Medulla oblongata (tissue), 1 donor: ENCODE results near the gene BTBD9.

ENCODE experiments used
- DNase-seq: peaks from one replicate; pipeline ENCODE4 v3.0.0-alpha.2; 2015; ENCODE audit errors: extremely low spot score

Gene BTBD9

DNA sequence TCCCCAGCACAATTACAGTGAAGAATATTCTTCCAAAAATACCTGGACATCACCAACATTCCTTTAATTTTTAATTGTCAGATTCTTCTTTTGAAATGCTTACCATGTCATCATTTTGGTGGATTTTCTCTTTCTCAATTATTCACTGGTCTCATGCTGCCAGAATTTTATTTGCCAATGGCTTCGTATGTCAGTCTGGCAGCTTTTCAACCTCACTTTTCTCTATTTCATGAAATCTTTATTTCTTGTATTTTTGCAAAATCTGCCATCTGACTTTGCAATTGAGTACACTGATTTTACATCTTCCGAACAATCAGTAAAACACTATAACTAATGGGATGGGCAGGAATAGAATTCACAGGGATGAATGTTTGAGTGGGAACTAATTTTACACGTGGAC lies 84.1 kb downstream of the BTBD9 start:
- DNase-seq, result no peak

DNA sequence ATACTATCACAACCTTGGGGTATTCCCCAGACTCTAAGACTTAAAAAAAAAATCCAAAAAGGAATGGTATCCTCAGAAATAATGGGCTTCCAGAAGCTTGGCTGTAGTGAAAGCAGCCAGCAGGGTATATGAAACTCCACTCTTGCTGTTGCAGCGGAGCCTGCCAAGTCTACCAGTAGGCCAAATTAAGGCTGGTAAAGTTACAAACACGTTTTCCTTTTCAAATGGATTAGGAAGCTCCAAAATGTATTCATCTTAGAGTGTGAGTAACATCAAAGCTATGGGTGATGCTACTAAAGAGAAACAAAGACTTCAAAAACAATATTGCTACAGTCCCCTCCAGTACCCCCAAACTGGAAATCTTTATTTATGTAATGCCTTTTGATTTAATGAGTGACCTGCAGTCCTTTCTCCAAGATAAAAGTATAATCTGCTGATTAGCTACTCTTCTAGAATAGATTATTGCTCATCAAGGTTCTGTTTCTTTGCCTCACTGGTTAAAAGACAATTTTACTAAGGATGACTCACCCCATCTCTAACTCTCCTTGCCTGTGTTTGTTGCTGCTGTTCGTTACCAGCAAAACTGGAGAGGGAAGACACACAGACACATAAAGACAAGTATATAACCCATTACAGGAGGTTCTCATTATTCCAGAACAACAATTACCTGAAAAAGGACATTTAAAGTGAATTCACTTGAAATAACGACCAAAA lies 84.9 kb downstream of the BTBD9 start:
- DNase-seq, result no peak

DNA sequence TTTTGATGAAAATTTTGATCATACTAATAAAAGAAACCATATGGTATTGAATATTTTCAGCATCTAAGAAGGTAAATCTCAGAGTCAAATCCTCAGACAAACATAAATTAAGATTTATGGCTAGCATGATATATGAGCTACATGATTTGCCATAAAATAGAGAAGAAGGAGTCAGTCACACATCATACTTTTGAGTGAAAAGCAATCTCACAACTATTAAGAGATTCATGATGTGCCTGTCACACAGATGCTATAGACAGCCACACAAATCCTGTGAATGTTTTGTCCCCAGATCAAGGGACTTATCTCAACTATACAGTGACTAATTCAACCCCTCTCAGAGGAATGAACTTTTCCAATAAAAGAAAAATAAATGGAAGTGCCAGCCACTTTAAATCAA lies 85.7 kb downstream of the BTBD9 start:
- DNase-seq, result no peak

DNA sequence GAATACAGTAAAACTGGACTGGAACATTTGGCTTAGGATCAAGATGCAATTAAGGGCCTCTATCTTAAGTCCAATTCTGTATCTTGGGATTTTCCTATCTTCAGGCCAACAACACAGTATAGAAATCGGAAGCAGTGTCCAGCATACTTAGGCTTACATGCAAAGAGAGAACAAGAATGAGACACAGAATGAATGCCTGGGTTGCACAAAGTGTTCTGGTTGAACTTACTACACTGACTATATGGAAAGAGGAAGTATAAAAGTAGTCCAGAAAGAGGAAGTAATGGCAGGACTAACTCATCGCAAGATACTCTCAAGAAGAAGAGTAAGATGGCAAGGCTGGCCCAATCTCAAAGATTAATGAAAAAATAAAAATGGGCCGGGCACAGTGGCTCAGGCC lies 87.6 kb downstream of the BTBD9 start:
- DNase-seq, result peak; percentile 73

DNA sequence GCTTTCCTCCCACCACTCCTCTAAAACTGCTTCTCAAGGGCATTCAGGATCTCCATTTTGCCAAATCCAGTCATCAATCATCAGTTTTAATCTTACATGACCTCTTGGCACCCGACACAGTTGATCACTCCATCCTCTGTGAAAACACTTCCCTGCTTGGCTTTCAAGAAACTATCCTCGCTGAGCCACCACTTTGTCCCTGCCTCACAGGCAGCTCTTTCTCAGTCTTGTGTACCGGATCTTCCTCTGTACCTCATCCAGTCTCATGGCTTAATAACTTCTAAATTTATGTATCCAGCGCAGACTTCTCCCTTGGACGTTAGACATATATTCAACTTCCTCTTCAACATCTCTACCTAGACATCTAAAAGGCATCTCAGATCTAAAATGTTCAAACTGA lies 89.9 kb downstream of the BTBD9 start:
- no peak for DNase-seq

DNA sequence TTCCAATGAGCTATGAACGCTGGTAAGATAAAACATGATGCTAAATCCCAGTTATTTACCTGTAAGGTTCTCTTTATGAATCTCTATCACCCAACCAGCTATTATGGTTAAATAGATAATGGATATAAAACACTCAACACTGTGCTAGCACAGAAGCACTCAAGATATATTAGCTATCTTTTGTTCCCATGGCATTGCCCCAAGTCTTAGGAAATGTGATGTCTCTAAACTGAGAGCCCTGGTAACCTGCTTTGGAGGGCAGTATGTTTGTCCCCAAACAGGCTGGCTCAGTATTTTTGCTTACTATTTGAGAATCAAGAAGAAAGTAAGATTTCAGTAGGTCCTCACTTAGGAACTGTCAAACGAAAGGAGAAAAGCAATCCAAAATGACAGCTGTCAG lies 90.5 kb downstream of the BTBD9 start:
- no peak for DNase-seq

DNA sequence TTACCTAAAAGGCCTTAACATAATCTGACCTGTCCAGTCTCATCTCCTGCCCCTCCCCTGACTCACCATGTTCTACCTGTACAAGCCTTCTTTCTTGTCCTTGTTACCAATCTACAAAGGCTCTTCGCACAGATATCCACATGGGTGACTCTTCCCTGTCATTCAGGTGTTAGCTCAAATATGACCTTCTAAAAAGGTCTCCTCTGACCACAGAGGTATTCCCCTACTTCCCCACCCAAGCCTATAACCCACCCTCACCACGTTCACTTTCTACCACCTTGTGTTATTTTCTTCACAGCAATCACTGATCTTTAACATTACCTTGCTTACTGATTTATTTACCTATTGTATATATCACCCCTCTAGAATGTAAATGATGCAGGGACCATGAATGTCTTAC lies 96.7 kb downstream of the BTBD9 start:
- no peak for DNase-seq

DNA sequence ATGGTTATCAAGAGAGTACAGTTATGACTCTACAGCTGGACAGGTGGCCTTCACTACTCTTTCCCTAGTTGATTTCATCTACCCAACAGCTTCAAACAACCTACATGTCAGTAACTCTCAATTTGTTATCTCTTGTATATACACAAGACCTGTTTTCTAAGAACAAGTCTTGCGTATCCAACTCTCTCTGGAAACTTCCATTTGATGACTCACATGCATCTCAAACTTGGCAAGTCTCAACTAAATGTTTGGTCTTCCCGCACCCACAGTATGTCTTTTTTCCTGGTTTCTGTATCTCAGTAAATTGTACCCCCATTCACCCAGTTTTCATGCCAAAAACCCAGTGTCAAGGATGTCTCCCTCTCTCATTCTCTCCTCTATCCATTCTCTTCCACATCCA lies 97.7 kb downstream of the BTBD9 start:
- DNase-seq, result no peak

DNA sequence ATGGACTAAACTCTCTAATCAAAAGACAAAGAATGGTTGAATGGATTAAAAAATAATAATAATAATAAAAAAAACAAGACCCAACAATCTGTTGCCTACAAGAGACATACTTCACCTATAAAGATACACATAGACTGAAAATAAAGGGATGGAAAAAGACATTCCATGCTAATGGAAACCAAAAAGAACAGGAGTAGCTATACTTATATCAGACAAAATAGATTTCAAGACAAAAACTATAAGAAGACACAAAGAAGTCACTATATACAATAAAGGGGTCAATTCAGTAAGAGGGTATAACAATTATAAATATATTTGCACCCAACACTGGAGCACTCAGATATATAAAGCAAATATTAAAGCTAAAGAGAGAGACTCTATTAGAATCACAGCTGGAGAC lies 106.7 kb downstream of the BTBD9 start:
- DNase-seq, result no peak

DNA sequence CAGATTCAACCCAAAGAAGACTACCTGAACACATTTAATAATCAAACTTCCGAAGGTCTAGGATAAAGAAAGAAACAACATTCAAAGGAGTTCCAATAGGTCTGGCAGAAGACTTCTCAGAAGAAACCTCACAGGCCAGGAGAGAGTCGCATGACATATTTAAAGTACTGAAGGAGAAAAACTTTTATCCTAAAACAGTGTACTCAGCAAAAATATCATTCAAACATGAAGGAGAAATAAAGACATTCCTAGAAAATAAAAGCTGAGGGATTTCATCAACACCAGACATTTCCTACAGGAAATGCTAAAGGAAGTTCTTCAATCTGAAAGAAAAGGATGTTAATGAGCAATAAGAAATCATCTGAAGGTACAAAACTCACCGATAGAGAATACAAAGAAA lies 108.6 kb downstream of the BTBD9 start:
- no peak for DNase-seq

DNA sequence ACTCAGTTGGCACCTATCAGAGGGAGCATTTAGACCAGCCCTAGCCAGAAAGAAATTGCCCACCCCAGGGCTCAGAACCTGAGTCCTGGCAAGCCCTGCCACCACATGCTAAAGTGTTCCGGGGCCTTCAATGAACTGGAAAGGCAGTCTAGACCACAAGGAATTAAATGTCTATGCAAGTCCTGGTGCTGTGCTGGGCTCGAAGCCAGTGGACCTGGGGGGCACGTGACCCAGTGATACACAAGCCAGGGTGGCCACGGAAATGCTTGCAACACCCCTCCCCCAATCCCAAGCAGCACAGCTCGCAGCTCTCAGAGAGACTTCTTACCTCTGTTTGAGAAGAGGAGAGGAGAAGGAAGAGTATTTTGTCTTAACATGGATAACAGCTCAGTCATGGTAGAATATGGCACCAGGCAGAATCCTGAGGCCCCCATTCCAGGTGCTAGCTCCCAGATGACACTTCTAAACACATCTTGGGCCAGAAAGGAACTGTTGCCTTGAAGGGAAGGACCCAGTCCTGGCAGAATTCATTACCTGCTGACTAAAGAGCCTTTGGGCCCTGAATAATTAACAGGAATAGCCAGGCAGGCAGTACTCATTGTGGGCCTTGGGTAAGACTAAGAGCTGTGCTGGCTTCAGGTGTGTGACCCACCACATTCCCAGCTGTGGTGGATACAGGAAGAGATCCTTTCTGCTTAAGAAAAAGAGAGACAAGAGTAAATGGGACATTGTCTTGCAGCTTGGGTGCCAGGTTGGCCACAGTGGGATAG lies 111.3 kb downstream of the BTBD9 start:
- peak; percentile 24 for DNase-seq

DNA sequence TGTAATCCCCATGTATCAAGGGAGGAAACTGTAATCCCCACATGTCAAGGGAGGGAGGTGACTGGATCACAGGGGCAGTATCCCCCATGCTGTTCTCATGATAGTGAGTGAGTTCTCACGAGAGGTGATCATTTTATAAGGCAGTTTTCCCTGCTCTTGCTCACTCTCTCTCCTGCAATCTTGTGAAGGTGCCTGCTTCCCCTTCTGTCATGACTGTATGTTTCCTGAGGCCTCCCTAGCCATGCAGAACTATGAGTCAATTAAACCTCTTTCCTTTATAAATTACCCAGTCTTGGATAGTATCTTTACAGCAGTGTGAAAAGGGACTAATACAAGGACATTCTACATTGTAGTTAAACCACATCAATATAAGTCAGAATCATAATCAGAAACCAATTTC lies 112.4 kb downstream of the BTBD9 start:
- DNase-seq, result no peak

DNA sequence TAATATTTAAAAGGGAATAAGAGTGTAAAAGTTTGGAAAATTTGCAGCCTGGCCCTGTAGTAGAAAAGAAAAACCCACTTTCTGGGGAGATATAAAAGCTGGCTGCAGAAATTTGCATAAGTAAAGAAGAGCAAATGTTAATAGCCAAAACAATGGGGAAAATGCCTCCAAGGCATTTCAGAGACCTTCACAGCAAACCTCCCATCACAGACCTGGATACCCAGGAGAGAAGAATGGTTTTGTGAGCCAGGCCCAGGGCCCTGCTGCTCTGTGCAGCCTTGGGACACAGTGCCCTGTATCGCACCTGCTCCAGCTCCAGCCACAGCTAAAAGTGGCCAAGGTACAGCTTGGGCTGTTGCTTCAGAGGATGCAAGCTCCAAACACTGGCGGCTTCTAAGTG lies 113.8 kb downstream of the BTBD9 start:
- DNase-seq, result no peak

DNA sequence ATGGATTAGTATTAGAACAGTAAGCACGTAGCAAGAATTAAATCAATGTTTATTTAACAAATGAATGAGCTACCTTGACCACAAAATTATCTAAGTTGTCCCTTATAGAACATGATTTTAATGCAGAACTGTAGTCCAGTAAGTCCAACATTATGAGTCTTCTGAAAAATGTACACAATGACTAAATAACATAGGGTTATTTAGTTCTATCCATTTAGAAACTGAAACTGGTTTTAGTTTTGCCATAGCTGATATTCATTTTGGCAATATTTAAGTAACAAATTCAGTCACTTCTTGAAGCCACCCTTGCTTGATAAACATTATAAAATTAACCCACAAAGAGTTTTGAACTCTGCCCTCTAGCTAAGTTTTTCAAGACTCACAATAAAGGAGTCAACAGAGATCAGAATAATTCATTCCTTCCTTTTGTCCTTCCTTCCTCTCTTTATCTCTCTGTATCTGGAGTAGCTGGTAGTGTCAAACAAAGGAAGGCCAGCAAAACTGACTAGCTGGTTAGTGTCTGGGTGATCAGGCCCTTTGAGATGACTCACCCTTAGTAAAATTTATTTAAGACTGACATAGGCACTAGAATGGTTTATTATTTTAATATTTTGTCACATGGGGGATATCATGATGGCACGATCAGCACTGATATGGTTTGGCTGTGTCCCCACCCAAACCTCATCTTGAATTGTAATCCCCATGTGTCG lies 115.1 kb downstream of the BTBD9 start:
- no peak for DNase-seq

DNA sequence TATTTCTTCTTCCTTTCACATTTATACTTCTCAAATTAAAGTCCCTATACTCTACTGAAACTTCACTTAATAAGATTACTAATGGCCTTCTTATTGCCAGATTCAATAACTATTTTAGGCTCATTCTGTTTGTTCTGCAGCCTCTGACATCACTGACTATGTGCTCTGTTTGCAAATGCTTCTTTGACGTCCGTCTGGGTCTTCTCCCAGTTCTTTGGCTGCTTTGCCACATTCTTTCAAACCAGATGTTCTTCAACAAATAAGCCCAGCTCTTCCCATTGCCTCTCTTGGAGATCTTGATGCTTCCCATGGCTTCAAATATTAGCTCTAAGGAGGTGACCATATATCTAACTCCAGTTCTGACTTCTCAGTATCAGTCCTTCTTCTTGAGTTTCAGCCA lies 117.4 kb downstream of the BTBD9 start:
- peak; percentile 28 for DNase-seq

DNA sequence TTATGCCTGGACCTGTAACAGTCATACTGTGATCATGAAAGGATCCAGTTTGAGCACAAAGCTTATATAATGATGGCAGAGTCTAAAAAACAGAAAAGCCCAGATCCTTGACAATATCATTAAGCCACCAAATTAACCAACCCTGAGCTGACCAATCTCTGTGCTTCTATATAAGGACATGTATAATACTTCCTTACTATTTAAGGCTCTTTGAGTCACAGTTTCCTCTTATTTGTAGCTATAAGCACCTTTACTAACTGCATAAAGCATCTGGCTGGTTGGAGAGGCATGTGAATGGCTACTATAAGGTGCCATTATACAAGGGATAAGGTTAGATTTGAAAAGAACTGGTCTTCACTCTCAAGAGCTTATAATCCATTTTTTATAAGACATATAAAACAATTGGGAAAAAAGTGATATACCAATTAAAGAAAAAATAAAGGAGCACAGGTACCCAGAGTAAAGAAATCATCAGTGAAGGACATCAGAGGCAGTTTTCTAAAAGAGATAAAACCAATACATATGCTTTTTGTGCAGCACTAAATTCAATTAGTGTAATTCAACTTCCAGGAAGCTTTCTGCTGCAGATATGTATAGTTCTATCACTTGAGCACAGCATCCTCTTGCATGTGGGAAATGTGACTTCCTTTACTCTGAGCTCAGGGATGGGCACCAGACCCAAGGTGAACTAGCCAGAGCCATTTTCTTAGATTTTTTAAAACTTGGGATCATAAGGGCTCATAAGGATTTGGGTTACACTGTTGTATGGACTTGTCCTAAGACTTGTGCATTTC lies 121.0 kb downstream of the BTBD9 start:
- no peak for DNase-seq

DNA sequence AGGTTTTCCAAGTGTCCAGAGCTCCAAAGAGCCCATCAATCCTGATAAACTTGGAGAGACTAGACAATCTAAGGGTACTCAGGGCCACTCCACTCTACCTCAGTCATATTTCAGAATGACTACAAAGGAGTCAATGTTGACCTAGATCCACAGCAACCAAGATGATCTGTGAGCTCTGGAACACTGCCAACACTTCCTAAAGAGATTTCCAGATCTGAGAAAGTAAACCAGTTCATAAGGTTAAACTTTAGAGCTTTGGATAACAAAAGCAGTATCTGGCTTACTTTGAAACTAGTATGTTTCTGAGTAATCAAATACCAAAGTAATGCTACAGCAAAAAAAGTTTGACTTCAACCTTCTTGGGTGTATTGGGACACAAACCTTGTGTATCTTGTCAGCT lies 122.7 kb downstream of the BTBD9 start:
- no peak for DNase-seq

DNA sequence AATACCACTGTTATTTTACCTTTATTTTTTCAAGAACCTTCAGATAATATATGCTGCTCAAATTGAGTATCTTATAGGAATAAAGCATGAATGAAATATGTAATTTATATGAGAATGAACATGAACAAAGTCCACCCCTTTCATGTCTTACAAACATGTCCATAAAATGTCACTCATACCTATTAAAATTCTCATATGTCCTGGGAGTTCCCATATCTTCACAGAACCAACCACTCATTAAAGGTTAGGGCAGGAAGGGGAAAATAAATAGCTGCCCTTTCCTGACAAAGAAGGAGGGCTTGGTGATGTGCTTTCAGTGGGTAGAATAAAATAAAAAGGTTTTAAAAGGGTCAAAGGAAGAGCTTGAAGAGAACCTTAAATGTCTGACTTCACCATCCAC lies 125.3 kb downstream of the BTBD9 start:
- no peak for DNase-seq

DNA sequence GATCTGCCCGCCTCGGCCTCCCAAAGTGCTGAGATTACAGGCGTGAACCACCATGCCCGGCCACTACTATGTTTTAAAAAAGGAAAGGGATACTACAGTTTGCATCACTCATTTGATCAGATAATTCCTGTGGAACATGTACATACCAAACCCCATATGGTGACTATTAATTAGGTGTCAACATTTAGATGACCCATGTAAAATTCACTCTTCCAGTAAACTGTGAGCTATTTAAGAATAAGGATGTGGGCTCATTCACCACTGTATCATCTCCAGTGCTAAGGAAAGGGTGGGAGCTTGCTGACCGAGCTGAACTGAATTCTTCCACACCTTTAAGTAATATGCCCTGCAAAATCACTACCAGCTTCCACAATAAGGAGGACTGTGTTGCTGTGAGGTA lies 127.5 kb downstream of the BTBD9 start:
- DNase-seq, result no peak

DNA sequence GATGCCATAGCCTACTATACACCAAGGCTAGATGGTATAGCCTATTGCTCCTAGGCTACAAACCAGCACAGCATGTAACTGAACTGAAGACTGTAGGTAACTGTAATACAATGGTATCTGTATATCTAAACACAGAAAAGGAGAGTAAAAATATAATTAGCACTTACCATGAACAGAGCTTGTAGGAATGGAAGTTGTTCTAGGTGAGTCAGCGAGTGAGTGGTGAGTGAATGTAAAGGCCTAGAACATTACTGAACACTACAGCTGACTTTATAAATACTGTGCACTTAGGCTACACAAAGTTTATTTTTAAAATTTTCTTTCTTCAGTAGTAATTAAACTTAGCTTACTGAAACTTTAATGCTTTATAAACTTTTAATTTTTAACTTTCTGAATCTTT lies 129.5 kb downstream of the BTBD9 start:
- no peak for DNase-seq

DNA sequence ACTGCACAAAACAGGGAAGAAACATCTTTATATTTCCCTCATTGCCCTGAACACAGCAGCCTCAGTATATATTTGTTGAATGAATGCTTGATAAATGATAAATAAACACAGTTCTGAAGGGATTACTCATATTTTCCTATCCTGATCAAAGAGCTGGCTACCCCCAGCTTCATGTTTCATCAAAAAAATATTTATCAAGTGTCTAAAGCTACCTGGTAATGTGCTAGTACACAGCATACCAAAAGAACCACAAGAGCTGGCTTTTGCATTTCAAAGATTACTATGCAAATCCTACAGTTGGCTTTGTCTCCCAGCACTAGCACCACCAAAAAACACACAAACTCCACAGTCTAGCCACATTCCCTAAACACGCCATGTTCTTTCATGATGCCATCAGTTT lies 130.0 kb downstream of the BTBD9 start:
- no peak for DNase-seq

DNA sequence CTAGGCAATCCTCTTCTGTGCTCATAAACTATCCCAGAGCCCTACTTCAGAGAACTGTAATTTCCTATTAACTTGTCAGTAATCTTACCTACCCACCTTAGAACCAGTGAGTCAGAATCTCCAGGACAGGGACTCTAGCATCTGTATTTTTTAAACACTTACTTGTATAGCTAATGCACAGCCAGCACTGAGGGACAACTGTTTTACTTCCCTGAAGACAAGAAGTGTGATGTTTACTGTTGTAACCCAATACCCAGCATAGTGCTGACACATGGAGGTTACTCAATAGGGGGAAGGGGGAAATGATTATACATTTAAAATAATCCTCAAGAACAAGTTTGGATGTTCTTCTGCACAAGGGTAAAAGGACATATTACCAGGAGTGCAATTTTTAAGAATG lies 130.8 kb downstream of the BTBD9 start:
- DNase-seq, result no peak
